ENCODE data around the gene TCF23.

DNA sequence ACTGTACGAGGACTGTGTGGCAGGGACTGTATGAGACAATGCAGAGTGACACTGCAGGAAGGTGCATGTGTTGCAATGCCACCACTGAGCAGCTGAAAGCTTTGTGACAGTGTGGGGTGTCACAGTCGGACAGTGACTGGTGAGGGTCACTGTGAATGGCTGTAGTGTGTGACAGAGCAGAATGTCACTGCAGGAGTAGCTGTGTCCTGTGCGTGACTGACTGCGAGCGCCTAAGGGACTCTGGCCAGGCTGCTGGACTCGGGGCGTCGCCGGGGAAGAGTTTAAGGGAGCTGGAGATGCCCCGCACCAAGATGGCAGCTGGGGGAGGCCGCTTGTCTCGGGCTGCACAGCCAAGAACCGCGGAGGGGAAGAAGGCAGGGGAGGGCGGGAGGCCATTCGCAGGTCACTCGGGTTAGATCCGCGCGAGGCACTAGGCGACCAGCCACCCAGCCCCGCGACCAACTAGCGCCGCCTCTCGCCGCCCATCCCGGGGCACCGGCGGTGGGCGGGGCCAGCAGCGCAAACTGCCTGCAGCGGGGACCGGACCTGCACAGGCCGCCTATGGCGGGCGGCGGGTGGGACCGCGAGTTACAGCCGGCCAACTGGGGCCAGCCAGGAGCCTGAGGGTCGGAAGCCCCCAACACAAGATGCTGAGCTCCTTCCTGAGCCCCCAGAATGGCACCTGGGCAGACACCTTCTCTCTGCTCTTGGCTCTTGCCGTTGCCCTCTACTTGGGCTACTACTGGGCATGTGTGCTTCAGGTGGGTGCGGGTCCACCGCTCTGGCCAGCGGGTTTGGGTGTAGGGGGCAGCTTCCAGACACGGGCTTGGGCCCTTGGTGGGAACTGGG lies 25.3 kb upstream of the TCF23 start, which contains the start of gene ABHD1:
- TF ChIP-seq SP1 (IDR thresholded peaks at IDR 0.05) (no peak), TAF1 (conservative IDR thresholded peaks at IDR 0.05) (no peak), EGR1 (IDR thresholded peaks at IDR 0.05; ENCODE audit: low read depth in 2 of 2) (no peak), JUND (IDR thresholded peaks at IDR 0.05) (no peak), YY1 (IDR thresholded peaks at IDR 0.05) (peak; percentile 87), GABPA (IDR thresholded peaks at IDR 0.05 in 1 of 2, conservative IDR thresholded peaks at IDR 0.05 in 1 of 2) (no peak), FOXA1 (IDR thresholded peaks at IDR 0.05) (no peak)
- TF ChIP-seq, protein P1, sequence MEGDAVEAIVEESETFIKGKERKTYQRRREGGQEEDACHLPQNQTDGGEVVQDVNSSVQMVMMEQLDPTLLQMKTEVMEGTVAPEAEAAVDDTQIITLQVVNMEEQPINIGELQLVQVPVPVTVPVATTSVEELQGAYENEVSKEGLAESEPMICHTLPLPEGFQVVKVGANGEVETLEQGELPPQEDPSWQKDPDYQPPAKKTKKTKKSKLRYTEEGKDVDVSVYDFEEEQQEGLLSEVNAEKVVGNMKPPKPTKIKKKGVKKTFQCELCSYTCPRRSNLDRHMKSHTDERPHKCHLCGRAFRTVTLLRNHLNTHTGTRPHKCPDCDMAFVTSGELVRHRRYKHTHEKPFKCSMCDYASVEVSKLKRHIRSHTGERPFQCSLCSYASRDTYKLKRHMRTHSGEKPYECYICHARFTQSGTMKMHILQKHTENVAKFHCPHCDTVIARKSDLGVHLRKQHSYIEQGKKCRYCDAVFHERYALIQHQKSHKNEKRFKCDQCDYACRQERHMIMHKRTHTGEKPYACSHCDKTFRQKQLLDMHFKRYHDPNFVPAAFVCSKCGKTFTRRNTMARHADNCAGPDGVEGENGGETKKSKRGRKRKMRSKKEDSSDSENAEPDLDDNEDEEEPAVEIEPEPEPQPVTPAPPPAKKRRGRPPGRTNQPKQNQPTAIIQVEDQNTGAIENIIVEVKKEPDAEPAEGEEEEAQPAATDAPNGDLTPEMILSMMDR (IDR thresholded peaks at IDR 0.05; ENCODE audit: low read depth, low read length, missing input control) = no peak
- TF ChIP-seq, protein P2, sequence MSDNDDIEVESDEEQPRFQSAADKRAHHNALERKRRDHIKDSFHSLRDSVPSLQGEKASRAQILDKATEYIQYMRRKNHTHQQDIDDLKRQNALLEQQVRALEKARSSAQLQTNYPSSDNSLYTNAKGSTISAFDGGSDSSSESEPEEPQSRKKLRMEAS (IDR thresholded peaks at IDR 0.05) = no peak
- TF ChIP-seq, protein P3, sequence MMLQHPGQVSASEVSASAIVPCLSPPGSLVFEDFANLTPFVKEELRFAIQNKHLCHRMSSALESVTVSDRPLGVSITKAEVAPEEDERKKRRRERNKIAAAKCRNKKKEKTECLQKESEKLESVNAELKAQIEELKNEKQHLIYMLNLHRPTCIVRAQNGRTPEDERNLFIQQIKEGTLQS (IDR thresholded peaks at IDR 0.05) = no peak
- TF ChIP-seq, protein P4, sequence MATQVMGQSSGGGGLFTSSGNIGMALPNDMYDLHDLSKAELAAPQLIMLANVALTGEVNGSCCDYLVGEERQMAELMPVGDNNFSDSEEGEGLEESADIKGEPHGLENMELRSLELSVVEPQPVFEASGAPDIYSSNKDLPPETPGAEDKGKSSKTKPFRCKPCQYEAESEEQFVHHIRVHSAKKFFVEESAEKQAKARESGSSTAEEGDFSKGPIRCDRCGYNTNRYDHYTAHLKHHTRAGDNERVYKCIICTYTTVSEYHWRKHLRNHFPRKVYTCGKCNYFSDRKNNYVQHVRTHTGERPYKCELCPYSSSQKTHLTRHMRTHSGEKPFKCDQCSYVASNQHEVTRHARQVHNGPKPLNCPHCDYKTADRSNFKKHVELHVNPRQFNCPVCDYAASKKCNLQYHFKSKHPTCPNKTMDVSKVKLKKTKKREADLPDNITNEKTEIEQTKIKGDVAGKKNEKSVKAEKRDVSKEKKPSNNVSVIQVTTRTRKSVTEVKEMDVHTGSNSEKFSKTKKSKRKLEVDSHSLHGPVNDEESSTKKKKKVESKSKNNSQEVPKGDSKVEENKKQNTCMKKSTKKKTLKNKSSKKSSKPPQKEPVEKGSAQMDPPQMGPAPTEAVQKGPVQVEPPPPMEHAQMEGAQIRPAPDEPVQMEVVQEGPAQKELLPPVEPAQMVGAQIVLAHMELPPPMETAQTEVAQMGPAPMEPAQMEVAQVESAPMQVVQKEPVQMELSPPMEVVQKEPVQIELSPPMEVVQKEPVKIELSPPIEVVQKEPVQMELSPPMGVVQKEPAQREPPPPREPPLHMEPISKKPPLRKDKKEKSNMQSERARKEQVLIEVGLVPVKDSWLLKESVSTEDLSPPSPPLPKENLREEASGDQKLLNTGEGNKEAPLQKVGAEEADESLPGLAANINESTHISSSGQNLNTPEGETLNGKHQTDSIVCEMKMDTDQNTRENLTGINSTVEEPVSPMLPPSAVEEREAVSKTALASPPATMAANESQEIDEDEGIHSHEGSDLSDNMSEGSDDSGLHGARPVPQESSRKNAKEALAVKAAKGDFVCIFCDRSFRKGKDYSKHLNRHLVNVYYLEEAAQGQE (IDR thresholded peaks at IDR 0.05) = no peak
- TF ChIP-seq, protein P5, sequence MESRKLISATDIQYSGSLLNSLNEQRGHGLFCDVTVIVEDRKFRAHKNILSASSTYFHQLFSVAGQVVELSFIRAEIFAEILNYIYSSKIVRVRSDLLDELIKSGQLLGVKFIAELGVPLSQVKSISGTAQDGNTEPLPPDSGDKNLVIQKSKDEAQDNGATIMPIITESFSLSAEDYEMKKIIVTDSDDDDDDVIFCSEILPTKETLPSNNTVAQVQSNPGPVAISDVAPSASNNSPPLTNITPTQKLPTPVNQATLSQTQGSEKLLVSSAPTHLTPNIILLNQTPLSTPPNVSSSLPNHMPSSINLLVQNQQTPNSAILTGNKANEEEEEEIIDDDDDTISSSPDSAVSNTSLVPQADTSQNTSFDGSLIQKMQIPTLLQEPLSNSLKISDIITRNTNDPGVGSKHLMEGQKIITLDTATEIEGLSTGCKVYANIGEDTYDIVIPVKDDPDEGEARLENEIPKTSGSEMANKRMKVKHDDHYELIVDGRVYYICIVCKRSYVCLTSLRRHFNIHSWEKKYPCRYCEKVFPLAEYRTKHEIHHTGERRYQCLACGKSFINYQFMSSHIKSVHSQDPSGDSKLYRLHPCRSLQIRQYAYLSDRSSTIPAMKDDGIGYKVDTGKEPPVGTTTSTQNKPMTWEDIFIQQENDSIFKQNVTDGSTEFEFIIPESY (IDR thresholded peaks at IDR 0.05) = no peak

All from liver (tissue), 3 donors.